Activated CD4-positive, alpha-beta T cell treated with anti-CD3 and anti-CD28 coated beads, Interleukin-2, amount 10 ng/mL, durations not matched to agents 7 days and 5 days (primary cell): Measurements from ENCODE around the gene ADD3. TPM values are rescaled to one million over a fixed set of nuclear protein-coding genes. Genes with fewer than 3 reads are reported as not detected.

ENCODE experiments used
- CTCF ChIA-PET: fragments of 350-600 bp; sonication (Branson Sonifier 250); formaldehyde crosslinking; loops from one replicate; lab custom pipeline; 2021; ENCODE audit warnings: antibody characterized with exemption; lab: Charles Lee
- POLR2A ChIA-PET: fragments of 350-600 bp; sonication (Branson Sonifier 250); formaldehyde crosslinking; loops from one replicate; lab custom pipeline; 2021; ENCODE audit warnings: antibody characterized with exemption; lab: Charles Lee
- DNase-seq: peaks from one replicate; pipeline ENCODE4 v3.0.0-alpha.2; 2020
- H3K27ac Mint-ChIP-seq: one replicate; pipeline ENCODE4 v1.8.0; 2021; ENCODE audit warnings: mild to moderate bottlenecking, moderate library complexity, mixed read lengths
- H3K27me3 Mint-ChIP-seq: one replicate; pipeline ENCODE4 v1.8.0; 2021; ENCODE audit warnings: mixed read lengths
- H3K36me3 Mint-ChIP-seq: one replicate; pipeline ENCODE4 v1.8.0; 2021; ENCODE audit warnings: low read depth, mixed read lengths
- H3K4me1 Mint-ChIP-seq: one replicate; pipeline ENCODE4 v1.8.0; 2021; ENCODE audit warnings: mixed read lengths
- H3K4me3 Mint-ChIP-seq: one replicate; pipeline ENCODE4 v1.8.0; 2021; ENCODE audit warnings: mild to moderate bottlenecking, moderate library complexity, mixed read lengths
- H3K9me3 Mint-ChIP-seq: one replicate; pipeline ENCODE4 v1.8.0; 2021; ENCODE audit warnings: mixed read lengths
- total RNA-seq, 2 experiments: library from RNA; stranded (reverse); gene quantifications; one replicate each; pipeline ENCODE4 v1.2.3, GENCODE V29; 2021

Gene ADD3
- total RNA-seq, 2 experiments from 2014 or later: 360 to 444 TPM

DNA sequence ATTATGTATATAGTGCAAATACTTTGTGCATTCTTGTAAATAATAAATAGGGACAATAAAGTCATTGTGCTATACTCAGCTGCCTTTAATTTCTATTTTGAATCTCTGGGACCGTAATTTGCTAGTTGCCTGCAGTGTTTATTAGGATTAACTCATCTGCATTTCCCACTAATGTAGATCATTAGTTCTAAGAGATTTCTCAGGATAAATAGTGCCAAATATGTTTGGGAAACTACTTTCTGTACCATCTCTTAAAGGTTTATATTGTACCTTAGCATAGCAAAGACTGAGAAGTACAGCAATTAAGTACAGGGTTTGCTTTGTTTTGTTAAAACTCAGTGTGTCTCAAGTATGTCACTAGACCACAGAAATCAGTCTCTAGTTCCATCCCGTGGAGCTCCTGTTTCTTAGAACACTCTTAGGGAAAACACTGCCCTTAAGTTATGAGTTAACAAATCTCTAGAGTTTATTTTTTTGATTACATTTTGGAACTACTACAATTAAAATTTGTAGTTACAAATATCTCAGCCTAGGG is 26.0 kb downstream of the ADD3 start:
- Mint-ChIP-seq H3K4me1 (peaks cover 46% of the 10 kb centered on the region), H3K27ac (no peak overlapping the region), H3K27me3 (no peaks in the 10 kb centered on the region), H3K4me3 (no peak overlapping the region), H3K9me3 (no peaks in the 10 kb centered on the region), H3K36me3 (peaks cover 14% of the 10 kb centered on the region)
- CTCF ChIA-PET: no interaction called here
- POLR2A ChIA-PET: no interaction called here
- DNase-seq: no peak

DNA sequence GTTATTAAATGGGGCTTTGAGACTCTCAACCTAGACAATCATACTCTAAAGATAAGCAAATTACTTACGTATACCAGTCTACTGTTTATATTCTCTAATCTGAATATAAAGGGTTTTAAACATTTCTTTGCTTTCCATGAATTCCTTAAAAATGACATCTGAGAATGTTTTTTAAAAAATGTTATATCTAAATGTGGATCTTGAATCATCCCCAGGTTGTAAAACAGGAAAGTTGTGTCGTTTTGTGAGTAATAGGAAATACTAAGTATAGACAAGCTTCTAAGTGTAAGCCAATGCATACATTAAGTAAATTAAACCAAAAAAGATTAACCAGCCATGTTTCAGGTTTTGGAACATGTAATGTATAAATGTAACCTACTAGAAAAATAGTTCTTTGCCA is 26.8 kb downstream of the ADD3 start:
- ChIA-PET CTCF (interaction anchor here (0.6 to 1.1 kb wide), 2 partner anchors 10 to 106 kb away, joined by 3 to 4 read pairs; no protein-coding TSS in a partner anchor), POLR2A (no interaction called here)
- H3K27ac Mint-ChIP-seq: no peak overlapping the region
- H3K36me3 Mint-ChIP-seq: peaks cover 14% of the 10 kb centered on the region
- DNase-seq: no peak
- H3K9me3 Mint-ChIP-seq: no peaks in the 10 kb centered on the region
- H3K27me3 Mint-ChIP-seq: no peaks in the 10 kb centered on the region
- no peak overlapping the region for H3K4me3 Mint-ChIP-seq
- peaks cover 54% of the 10 kb centered on the region for H3K4me1 Mint-ChIP-seq

DNA sequence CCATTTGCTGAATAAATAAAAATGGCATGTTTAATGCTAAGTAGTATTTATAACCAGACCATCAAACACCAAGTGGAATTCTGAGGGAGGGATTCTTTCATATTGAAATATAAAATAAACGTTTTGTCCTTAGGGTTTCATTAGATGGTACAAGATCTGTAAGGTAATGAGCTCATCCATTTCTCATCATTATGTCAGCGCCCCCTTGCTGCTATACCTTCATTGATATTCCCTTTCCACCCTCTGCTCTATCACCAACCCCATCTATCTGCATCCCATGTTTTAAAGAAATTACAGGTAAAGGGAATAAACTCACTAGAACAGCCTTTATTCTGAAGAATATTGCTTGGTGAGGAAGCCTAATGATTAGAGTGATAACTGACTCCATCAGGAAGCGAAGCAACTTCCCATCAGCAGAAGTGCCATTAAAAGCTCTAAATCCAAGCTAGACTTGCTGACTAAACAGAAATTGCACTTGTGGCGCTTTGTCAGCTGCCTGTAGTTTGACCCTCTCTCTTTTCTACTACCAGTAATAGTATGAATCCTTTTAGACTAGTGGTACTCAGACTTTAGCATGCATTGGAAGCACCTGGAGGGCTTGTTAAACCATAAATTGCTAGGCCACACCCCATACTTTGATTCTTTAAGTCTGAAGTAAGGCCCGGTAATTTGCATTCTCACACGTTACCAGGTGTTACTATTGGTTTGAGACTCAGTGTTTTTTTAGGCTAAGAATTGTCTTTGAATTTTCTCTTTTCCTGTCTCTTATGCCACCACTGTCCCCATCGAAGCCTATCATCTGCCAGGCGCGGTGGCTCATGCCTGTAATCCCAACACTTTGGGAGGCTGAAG is 27.5 kb downstream of the ADD3 start:
- Mint-ChIP-seq H3K27me3 (no peaks in the 10 kb centered on the region), H3K27ac (no peak overlapping the region), H3K36me3 (peaks cover 14% of the 10 kb centered on the region), H3K4me3 (no peak overlapping the region), H3K9me3 (no peaks in the 10 kb centered on the region), H3K4me1 (peaks cover 57% of the 10 kb centered on the region)
- no peak for DNase-seq
- CTCF ChIA-PET: interaction anchor here (0.6 to 1.1 kb wide), 2 partner anchors 9 to 105 kb away, joined by 3 to 4 read pairs; no protein-coding TSS in a partner anchor
- POLR2A ChIA-PET: no interaction called here

DNA sequence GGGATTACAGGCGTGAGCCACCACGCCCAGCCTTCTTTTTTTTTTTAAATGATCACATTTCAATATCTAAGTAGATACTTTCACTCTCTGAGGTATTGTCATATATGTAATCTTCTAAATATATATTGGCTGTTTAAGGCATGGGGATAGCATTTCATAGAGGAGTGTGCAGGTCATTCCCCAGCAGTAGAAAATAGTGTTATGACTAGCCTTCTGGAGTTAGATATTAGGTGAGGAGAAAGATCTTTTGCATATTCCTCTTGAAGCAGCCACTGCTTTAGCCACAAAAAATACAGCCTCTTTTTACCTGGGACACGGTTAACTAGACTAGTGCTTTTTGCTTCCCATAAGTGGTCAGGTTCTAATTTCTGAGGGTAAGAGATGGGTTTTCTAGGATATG is 28.9 kb downstream of the ADD3 start:
- ChIA-PET CTCF (no interaction called here), POLR2A (no interaction called here)
- Mint-ChIP-seq H3K4me3 (no peak overlapping the region), H3K36me3 (peaks cover 8% of the 10 kb centered on the region), H3K27me3 (no peaks in the 10 kb centered on the region), H3K27ac (no peak overlapping the region), H3K9me3 (no peaks in the 10 kb centered on the region), H3K4me1 (peaks cover 62% of the 10 kb centered on the region)
- DNase-seq: no peak

DNA sequence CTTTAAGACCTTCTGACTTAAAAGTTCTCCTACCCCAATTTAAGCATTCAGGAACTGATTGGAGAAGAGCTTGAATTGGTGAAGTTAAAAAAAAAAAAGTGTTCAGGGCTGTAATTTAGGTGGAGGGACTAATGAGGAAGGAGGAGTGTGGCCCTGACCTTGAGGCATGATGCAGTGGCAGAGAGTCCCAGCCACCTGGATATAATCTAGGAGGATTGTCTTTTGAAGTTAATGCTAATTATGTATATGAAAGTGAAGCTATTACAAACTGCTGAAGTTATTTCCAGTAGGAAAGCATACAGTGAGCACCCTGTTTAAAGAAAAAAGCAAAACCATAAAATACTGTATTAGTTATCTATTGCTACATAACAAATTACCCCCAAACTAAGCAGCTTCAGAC is 31.5 kb downstream of the ADD3 start:
- no peak for DNase-seq
- H3K36me3 Mint-ChIP-seq: peaks cover 23% of the 10 kb centered on the region
- no peak overlapping the region for H3K4me3 Mint-ChIP-seq
- H3K4me1 Mint-ChIP-seq: peaks cover 58% of the 10 kb centered on the region
- H3K27ac Mint-ChIP-seq: no peak overlapping the region
- ChIA-PET CTCF (interaction anchor here (1.6 kb wide), 1 partner anchor 9 kb away, joined by 3 read pairs; no protein-coding TSS in a partner anchor), POLR2A (interaction anchor here (0.6 to 0.7 kb wide), 2 partner anchors 76 to 78 kb away, joined by 3 read pairs; no protein-coding TSS in a partner anchor)
- H3K27me3 Mint-ChIP-seq: no peaks in the 10 kb centered on the region
- H3K9me3 Mint-ChIP-seq: peaks cover 3% of the 10 kb centered on the region

DNA sequence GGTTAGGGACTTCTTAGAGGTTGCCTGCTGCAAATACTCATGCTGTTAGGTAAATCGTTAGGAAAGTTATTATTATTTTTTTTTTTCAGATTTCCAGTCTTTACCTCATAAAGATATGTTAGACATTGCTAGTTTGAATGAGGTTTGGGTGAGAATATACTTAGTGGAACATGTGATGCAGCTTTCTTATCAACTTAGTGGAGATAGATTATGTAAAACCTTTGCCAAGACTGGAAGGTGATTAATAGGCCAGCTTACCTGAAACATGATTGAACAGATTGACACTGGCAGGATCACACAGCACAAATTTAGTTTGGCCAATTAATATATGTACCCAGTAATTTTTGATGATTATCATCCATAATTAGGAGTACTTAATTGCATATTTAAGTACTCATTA is 32.3 kb downstream of the ADD3 start:
- H3K27ac Mint-ChIP-seq: no peak overlapping the region
- CTCF ChIA-PET: interaction anchor here (0.7 to 1.6 kb wide), 2 partner anchors 10 to 70 kb away, joined by 3 read pairs; no protein-coding TSS in a partner anchor
- POLR2A ChIA-PET: no interaction called here

DNA sequence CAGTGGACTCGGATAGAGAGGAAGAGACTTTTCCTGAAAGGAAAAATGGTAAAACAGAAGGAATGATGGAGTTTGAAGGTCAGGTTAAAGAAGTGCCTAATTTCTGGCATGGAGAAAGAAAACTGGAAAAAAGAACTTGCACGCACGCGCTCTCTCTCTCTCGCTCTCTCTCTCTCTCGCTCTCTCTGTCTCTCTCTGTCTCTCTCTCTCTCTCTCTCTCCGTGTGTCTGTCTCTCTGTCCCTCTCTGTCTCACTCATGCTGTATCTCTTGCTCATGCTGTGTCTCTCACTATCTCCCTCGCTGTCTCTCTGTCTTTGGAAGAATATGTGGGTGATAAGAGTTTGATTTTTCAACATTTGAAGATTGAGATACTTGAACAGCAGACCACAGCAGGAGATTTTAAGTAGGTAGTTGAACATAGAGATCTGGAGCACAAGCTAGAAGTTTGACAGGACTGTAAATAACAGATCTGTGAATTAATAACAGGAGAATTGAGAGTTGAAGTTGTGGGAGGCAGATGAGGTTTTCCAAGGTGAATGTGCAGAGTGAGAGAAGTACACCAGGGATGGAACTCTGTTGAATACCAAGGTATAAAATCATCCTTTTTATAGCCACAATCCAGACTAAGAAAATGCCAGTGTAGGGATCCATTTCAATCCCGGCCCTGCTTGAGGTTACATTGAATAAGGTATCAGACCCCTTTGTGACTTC is 33.1 kb downstream of the ADD3 start:
- Mint-ChIP-seq H3K4me3 (no peak overlapping the region), H3K27ac (no peak overlapping the region), H3K9me3 (peaks cover 5% of the 10 kb centered on the region), H3K36me3 (peaks cover 28% of the 10 kb centered on the region), H3K27me3 (no peaks in the 10 kb centered on the region), H3K4me1 (peaks cover 55% of the 10 kb centered on the region)
- DNase-seq: no peak
- ChIA-PET CTCF (interaction anchor here (0.7 kb wide), 1 partner anchor 69 kb away, joined by 3 read pairs; no protein-coding TSS in a partner anchor), POLR2A (no interaction called here)

More for the DNA sequence above, 32.3 kb downstream of the ADD3 start:
- H3K4me3 Mint-ChIP-seq: no peak overlapping the region
- peaks cover 3% of the 10 kb centered on the region for H3K9me3 Mint-ChIP-seq
- peaks cover 28% of the 10 kb centered on the region for H3K36me3 Mint-ChIP-seq
- DNase-seq: no peak
- H3K4me1 Mint-ChIP-seq: peaks cover 60% of the 10 kb centered on the region
- H3K27me3 Mint-ChIP-seq: no peaks in the 10 kb centered on the region

DNA sequence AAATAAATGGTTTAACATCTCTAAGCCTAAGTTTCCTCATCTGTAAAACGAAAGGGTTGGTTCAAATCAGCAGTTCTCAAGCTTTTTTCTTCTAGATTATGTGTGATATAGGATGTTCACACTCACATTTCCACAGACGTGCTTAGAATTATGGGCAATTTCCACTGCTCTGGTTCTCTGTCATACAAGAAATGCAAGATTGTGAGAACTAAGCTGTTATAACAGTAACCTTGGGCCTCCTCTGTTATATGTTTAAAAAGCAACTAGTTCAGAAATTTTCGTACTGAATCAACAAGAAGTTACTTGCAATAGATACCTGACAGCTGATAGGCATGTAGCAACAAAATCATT is 33.7 kb downstream of the ADD3 start:
- DNase-seq: no peak
- ChIA-PET POLR2A (no interaction called here), CTCF (no interaction called here)
- Mint-ChIP-seq H3K4me3 (no peak overlapping the region), H3K27ac (no peak overlapping the region), H3K9me3 (peaks cover 5% of the 10 kb centered on the region), H3K27me3 (no peaks in the 10 kb centered on the region), H3K36me3 (peaks cover 32% of the 10 kb centered on the region), H3K4me1 (peaks cover 53% of the 10 kb centered on the region)

DNA sequence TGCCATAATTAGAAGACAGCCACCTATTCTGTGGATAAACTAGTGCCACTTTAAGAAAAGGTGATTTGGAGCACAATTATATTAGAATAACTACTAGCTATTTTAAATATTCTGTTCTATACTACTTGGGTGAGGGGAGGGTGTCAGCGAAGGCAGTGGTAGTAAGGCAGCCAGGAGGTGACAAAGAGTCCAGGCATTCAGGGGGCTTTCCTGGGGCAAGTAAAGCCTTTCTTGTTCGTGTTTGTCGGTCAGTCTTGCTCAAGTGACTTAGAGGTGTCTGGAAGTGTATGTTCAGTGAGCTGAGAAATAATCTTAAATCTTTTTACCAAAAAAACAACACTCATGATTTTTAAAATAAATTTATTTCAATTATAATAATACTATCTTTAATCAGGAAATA is 34.4 kb downstream of the ADD3 start:
- Mint-ChIP-seq H3K9me3 (peaks cover 7% of the 10 kb centered on the region), H3K4me1 (peaks cover 46% of the 10 kb centered on the region), H3K36me3 (peaks cover 37% of the 10 kb centered on the region), H3K4me3 (no peak overlapping the region), H3K27me3 (no peaks in the 10 kb centered on the region), H3K27ac (no peak overlapping the region)
- POLR2A ChIA-PET: no interaction called here
- CTCF ChIA-PET: no interaction called here
- no peak for DNase-seq

DNA sequence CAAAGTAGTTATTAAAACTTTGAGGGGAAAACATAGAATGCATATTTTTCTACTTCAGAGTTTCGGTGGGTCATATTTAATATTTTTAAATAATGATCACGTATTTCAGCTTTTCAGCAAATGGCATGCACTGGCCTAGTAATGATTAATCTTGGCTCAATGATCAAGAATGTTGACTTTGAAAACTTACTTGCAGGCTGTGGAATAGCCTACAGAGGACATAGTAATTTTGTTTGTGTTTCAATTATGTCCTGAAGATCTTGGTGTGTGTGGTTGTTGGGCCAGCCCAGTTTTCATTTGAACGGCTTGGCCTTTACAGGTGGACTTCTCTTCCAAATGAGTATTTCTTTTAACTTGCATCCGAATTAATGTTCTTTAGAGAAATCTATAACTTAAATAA is 35.1 kb downstream of the ADD3 start:
- Mint-ChIP-seq H3K36me3 (peaks cover 43% of the 10 kb centered on the region), H3K9me3 (peaks cover 11% of the 10 kb centered on the region), H3K4me3 (no peak overlapping the region), H3K27me3 (no peaks in the 10 kb centered on the region), H3K4me1 (peaks cover 45% of the 10 kb centered on the region), H3K27ac (no peak overlapping the region)
- ChIA-PET CTCF (no interaction called here), POLR2A (no interaction called here)
- DNase-seq: no peak

DNA sequence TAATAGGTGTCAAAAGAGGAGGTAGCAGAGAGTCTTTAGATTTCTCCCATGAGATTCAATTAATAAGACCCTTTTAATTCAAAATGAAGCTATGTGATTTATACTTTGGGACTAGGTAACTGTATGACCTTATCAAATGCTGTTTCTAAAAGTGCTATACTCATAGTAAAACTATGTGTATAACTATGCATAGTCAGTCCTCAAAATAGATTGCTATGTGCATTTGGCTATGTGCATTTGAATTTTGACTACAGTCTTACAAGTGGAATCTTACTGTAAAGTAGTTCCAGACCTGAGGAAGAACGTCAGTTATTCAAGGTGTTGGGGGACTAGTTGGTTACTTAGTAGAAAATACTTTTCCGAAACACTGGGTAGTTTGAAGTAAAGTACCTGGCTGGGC is 36.9 kb downstream of the ADD3 start:
- no peak overlapping the region for H3K27ac Mint-ChIP-seq
- no peaks in the 10 kb centered on the region for H3K27me3 Mint-ChIP-seq

DNA sequence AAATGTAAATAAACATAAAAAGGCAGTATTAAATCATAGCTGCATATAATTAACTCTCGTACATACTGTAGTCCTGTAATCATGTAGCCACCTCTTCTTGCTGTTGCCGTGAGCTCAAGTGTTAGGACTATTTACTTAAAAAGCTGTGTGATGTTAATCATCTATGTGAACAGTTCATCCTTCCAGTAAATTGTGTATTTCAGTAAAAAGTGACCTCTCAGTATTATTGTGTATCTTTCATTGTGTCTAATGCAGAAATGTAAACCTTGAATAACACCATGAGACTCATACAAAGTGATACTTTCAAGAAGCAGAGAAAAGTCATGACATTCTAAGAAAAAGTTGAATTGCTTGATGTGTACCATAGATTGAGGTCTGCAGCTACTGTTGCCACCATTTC is 38.0 kb downstream of the ADD3 start:
- Mint-ChIP-seq H3K4me3 (no peak overlapping the region), H3K4me1 (peaks cover 40% of the 10 kb centered on the region), H3K27ac (no peak overlapping the region), H3K9me3 (peaks cover 26% of the 10 kb centered on the region), H3K36me3 (peaks cover 65% of the 10 kb centered on the region), H3K27me3 (no peaks in the 10 kb centered on the region)
- ChIA-PET POLR2A (no interaction called here), CTCF (interaction anchor here (1.0 to 2.3 kb wide), 4 partner anchors 12 to 32 kb away, joined by 3 to 7 read pairs (median 4); no protein-coding TSS in a partner anchor)
- no peak for DNase-seq

More for the DNA sequence above, 36.9 kb downstream of the ADD3 start:
- no peak overlapping the region for H3K4me3 Mint-ChIP-seq
- peaks cover 22% of the 10 kb centered on the region for H3K9me3 Mint-ChIP-seq
- H3K36me3 Mint-ChIP-seq: peaks cover 57% of the 10 kb centered on the region
- no peak for DNase-seq
- peaks cover 41% of the 10 kb centered on the region for H3K4me1 Mint-ChIP-seq
- ChIA-PET CTCF (interaction anchor here (1.0 to 2.3 kb wide), 3 partner anchors 9 to 16 kb away, joined by 3 to 7 read pairs (median 3); no protein-coding TSS in a partner anchor), POLR2A (no interaction called here)
